GM13977 (cell line): ENCODE data around the gene SESN1.
A peak's percentile ranks its signal among the peaks of the same experiment; 100 is the strongest.
"Not testable (repeated sequence)": the region's sequence is repeated elsewhere in the genome, so short reads cannot be mapped to it uniquely, and the experiment has no call there.

Experiments used
- DNase-seq: peaks from one replicate; pipeline ENCODE4 v3.0.0; 2012; ENCODE audit warnings: low spot score
- in situ Hi-C: fragments of 300-500 bp; cut with MboI; formaldehyde crosslinking; loops from one replicate; pipeline ENCODE4 v1.12.0; 2022; ENCODE audit warnings: low sequenced_read_pairs, low pct_unique_long_range_greater_than_20kb, mixed read lengths, inconsistent platforms; ENCODE audit not compliant: unreplicated experiment
- TF ChIP-seq, protein P1 (sequence below): IDR thresholded peaks from 2 replicates; pipeline ENCODE4 v1.5.1; 2012; ENCODE audit warnings: mild to moderate bottlenecking, control low read depth; ENCODE audit not compliant: insufficient read depth; ENCODE audit errors: extremely low read depth, missing control alignments

SESN1 gene

GRCh38 chr6:109095036-109095834 is 589 bp upstream of the SESN1 start, which contains the start of gene CEP57L1:
Gene CEP57L1, plus strand, starts transcription at chr6:109095507. Its CDS starts 49,715 bp downstream, at chr6:109145222.
- TF ChIP-seq, protein P1, sequence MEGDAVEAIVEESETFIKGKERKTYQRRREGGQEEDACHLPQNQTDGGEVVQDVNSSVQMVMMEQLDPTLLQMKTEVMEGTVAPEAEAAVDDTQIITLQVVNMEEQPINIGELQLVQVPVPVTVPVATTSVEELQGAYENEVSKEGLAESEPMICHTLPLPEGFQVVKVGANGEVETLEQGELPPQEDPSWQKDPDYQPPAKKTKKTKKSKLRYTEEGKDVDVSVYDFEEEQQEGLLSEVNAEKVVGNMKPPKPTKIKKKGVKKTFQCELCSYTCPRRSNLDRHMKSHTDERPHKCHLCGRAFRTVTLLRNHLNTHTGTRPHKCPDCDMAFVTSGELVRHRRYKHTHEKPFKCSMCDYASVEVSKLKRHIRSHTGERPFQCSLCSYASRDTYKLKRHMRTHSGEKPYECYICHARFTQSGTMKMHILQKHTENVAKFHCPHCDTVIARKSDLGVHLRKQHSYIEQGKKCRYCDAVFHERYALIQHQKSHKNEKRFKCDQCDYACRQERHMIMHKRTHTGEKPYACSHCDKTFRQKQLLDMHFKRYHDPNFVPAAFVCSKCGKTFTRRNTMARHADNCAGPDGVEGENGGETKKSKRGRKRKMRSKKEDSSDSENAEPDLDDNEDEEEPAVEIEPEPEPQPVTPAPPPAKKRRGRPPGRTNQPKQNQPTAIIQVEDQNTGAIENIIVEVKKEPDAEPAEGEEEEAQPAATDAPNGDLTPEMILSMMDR, result peak; percentile 6
- in situ Hi-C loops, result no loop called here
- peak; percentile 87 for DNase-seq

GRCh38 chr6:109093732-109094415 is 772 bp downstream of the SESN1 start:
- in situ Hi-C loops, result no loop called here
- TF ChIP-seq, protein P1, result no peak
- DNase-seq, result peak; percentile 20

DNA sequence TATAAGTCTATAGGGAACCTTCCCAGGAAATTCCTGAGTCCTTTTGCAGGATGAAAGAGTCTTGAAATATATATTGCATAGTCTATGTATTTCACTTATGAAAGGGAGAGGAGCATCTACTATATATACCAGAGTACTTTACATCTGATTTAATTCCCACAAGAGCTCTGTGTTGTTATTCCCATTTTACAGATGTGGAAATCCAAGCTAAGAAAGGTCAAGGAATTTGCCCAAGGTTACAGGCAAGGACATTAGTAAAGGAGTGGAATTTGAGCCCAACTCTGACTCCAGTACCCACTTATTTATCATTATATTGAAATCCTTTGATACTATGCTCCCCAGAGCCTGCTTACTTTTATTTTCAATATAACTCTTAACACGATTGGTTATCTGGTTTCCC is 2.6 kb downstream of the SESN1 start:
- TF ChIP-seq, protein P1, result no peak
- in situ Hi-C loops, result no loop called here

GRCh38 chr6:109091314-109092024 is 3.2 kb downstream of the SESN1 start:
- TF ChIP-seq, protein P1, result no peak
- in situ Hi-C loops, result no loop called here
- DNase-seq, result no peak

More for the DNA sequence above, 2.6 kb downstream of the SESN1 start:
- no peak for DNase-seq

DNA sequence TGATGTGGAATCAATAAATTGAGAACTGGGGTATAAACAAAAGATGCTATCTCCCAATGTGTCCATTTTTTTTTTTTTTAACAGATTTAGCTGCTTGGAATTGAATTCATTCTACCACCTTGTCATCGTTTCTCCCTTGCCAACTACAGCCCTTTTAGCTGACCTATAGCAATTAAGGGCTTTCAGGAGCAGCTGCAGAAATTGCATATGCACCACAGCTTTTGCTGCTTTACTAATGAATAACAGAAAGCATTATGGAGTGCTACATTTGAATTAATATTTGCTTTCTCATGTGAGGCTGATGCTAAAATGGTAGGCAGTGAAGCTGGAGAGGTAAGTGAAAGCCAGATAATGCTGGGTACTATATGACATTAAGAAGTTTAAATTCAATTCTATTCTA is 5.7 kb downstream of the SESN1 start:
- DNase-seq, result no peak
- TF ChIP-seq, protein P1, result no peak
- in situ Hi-C loops, result no loop called here

DNA sequence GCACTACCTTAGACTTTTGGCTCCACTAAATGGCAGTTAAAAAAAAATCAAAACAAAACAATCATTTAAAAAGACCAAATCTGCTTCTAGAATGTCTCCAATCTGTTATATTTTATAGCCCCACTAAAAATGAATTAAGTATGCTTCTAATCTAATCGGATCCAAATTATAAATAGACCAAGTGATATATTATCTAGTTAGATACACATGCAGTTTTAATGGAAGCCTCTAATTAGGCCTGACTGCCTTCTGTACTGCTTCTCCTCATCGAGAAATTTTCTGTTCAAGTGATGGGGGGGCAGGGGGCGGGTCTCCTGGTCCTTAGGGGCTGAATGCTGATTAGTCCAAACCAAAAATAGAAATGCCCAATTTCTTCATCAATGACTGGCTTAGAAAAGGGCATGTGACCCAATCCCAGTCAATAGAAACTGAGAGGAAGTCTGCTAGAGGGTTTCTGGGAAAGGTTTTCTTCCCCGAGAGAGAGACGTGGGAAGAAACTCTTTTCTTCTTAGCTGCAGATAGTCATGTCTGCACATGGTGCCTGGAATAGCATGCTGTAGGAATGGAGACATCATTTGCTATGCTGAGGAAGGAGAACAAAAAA is 6.9 kb downstream of the SESN1 start:
- in situ Hi-C loops, result no loop called here
- TF ChIP-seq, protein P1, result no peak
- no peak for DNase-seq

- in situ Hi-C loops, DNase-seq: not testable (repeated sequence)
Observed at GRCh38 chr6:109084146-109084545, 10.5 kb downstream of the SESN1 start.
